ENCODE data around the gene B3GNT2.

GRCh38 chr2:62221141-62221540, 25.2 kb downstream of the B3GNT2 start:
- TF ChIP-seq TAF1 (IDR thresholded peaks at IDR 0.05; ENCODE audit: low read depth) (no peak), MAX (IDR thresholded peaks at IDR 0.05) (no peak), REST (IDR thresholded peaks at IDR 0.05; ENCODE audit: low read depth) (no peak), FOXM1 (IDR thresholded peaks at IDR 0.05; ENCODE audit: borderline replicate concordance, low read depth) (no peak), CREB1 (IDR thresholded peaks at IDR 0.05; ENCODE audit: low read depth) (no peak), USF1 (IDR thresholded peaks at IDR 0.05) (no peak), EGR1 (IDR thresholded peaks at IDR 0.05) (no peak), RAD21 (IDR thresholded peaks at IDR 0.05; ENCODE audit: low read depth) (no peak), EP300 (IDR thresholded peaks at IDR 0.05; ENCODE audit: borderline replicate concordance) (no peak)

Data from Ishikawa (cell line).